Spleen (tissue), 11 donors: ENCODE measurements around the gene MXRA8. TPM values are rescaled to one million over a fixed set of nuclear protein-coding genes. Genes with fewer than 3 reads are reported as not detected.
A peak's percentile ranks its signal among the peaks of the same experiment; 100 is the strongest.
"Not testable (repeated sequence)": the region's sequence is repeated elsewhere in the genome, so short reads cannot be mapped to it uniquely, and the experiment has no call there.

Source experiments
- DNase-seq: peaks from one replicate; pipeline ENCODE4 v3.0.0-alpha.2; 2020
- H3K27ac ChIP-seq, 8 donors: fragments of 200-600 bp; sonication (generic) in 7 of 8; 1 replicate in 4 of 8; 2 replicates in 4 of 8; pipeline versions ENCODE4 v1.5.0 to v1.8.0; 2016 to 2021; ENCODE audit warnings: inconsistent platforms in 4 of 8, mild to moderate bottlenecking in 4 of 8, moderate library complexity in 1 of 8
- H3K27me3 ChIP-seq, 7 donors: fragments of 200-600 bp; sonication (generic) in 6 of 7; replicated peaks in 1 of 7; 1 replicate in 4 of 7; 2 replicates in 3 of 7; pipeline versions ENCODE4 v1.5.0 to v1.8.0; 2016 to 2021; ENCODE audit warnings: inconsistent platforms in 3 of 7, mild to moderate bottlenecking in 1 of 7
- H3K36me3 ChIP-seq, 6 donors: fragments of 200-600 bp; sonication (generic) in 5 of 6; 1 replicate in 4 of 6; 2 replicates in 2 of 6; pipeline versions ENCODE4 v1.5.0 to v1.8.0; 2016 to 2021; ENCODE audit warnings: inconsistent platforms in 2 of 6
- H3K4me1 ChIP-seq, 6 donors: fragments of 200-600 bp; sonication (generic) in 5 of 6; 1 replicate in 3 of 6; 2 replicates in 3 of 6; pipeline versions ENCODE4 v1.5.0 to v1.8.0; 2016 to 2021; ENCODE audit warnings: inconsistent platforms in 3 of 6
- H3K4me3 ChIP-seq, 8 donors: fragments of 200-600 bp; sonication (generic) in 7 of 8; 1 replicate in 4 of 8; 2 replicates in 4 of 8; pipeline versions ENCODE4 v1.5.0 to v1.8.0; 2016 to 2021; ENCODE audit warnings: inconsistent platforms in 4 of 8, mild to moderate bottlenecking in 4 of 8, moderate library complexity in 2 of 8
- H3K9me3 ChIP-seq, 8 donors: fragments of 200-600 bp; sonication (generic) in 7 of 8; 1 replicate in 4 of 8; 2 replicates in 4 of 8; pipeline versions ENCODE4 v1.5.0 to v1.8.0; 2016 to 2021; ENCODE audit warnings: inconsistent platforms in 4 of 8
- POLR2A ChIP-seq, 3 donors: fragments of 450-650 bp; IDR thresholded peaks; one replicate each; pipeline ENCODE4 v1.5.1; 2017; ENCODE audit warnings: antibody characterized with exemption in 3 of 3, mild to moderate bottlenecking in 1 of 3
- POLR2AphosphoS5 ChIP-seq, 3 donors: sonication (generic); formaldehyde crosslinking; IDR thresholded peaks; one replicate each; pipeline ENCODE4 v1.5.1; 2017; ENCODE audit warnings: antibody characterized with exemption in 3 of 3
- WGBS, 5 donors: extraction: QIAGEN DNeasy Blood & Tissue Kit in 3 of 5; methylation state at CpG; one replicate each; pipeline versions ENCODE4 v1.1.5 to v1.1.7; 2013 to 2018; 5-methylcytosine and 5-hydroxymethylcytosine counted together
- intact Hi-C: fragments of 100-400 bp; cut with DNase I; formaldehyde crosslinking; loops from one replicate; pipeline ENCODE4 v1.15.0; 2023; ENCODE audit warnings: low total_unique reads
- polyA plus RNA-seq, 3 donors: library from polyadenylated mRNA; stranded (reverse); fragments of 200-250 nt; gene quantifications; one replicate each; pipeline ENCODE4 v1.2.1, GENCODE V29; 2013
- total RNA-seq, 7 donors: library from RNA; depleted of rRNA in 3 of 7; stranded (reverse); fragments of >200 nt in 3 of 7; fragmentation: NEBNext Ultra II Directional in 4 of 7; extraction: Animal tissue kit (Norgen Biotek cat#: 25700) in 4 of 7; gene quantifications; one replicate each; pipeline versions ENCODE4 v1.1.0 to v1.2.1, GENCODE V29; 2016 to 2021
- TF ChIP-seq, protein P1 (sequence below), 11 experiments: fragments of 200-600 bp in 7 of 11; fragments of 450-650 bp in 4 of 11; sonication (generic) in 4 of 11; IDR thresholded peaks in 8 of 11; conservative IDR thresholded peaks in 3 of 11; 1 replicate in 7 of 11; 2 replicates in 4 of 11; pipeline versions ENCODE4 v1.4.0 to v1.8.0; 2016 to 2021; ENCODE audit warnings: antibody characterized with exemption in 11 of 11, inconsistent platforms in 4 of 11, mild to moderate bottlenecking in 1 of 11
- donor health status: healthy with polysubstance abuse.
- donor health status: DM: no; HTN: no; CAD: no; lungs with moderate emphysema.
- donor health status: DM: no; HTN: no; CAD: no.
- donor health status: Bipolar disorder and iron deficiency.
- donor health status: healthy.
- donor health status: DM: no; HTN: no; CAD: no.
- donor health status: DM: yes; HTN: yes; CAD: no.

Gene MXRA8
- total and polyA plus RNA-seq, 10 donors, result 25.9 to 71.7 (median 47.1) TPM

- no peak for DNase-seq
- H3K4me1 ChIP-seq, result peaks cover 22 to 50% (median 45%) of the 10 kb centered on the region in 6 donors
- H3K36me3 ChIP-seq, result peaks cover 0 to 20% (median 9%) of the 10 kb centered on the region in 6 donors
- peaks cover 0 to 6% (median 0%) of the 10 kb centered on the region in 8 donors for H3K9me3 ChIP-seq
- 22 to 37% (median 24%) methylated on average over 10 to 12 of the region's 12 CpGs for WGBS, 5 donors
- H3K4me3 ChIP-seq, result peak overlapping the region in 1 of 8 donors; percentile 43
- H3K27ac ChIP-seq, result peak overlapping the region in 2 of 8 donors; percentile 58 to 63
- no peaks in the 10 kb centered on the region for H3K27me3 ChIP-seq
- intact Hi-C loops, result no loop called here
- TF ChIP-seq POLR2AphosphoS5 (IDR thresholded peaks at IDR 0.05), result peak; percentile 0 to 25 (median 2)
- TF ChIP-seq, protein P1, sequence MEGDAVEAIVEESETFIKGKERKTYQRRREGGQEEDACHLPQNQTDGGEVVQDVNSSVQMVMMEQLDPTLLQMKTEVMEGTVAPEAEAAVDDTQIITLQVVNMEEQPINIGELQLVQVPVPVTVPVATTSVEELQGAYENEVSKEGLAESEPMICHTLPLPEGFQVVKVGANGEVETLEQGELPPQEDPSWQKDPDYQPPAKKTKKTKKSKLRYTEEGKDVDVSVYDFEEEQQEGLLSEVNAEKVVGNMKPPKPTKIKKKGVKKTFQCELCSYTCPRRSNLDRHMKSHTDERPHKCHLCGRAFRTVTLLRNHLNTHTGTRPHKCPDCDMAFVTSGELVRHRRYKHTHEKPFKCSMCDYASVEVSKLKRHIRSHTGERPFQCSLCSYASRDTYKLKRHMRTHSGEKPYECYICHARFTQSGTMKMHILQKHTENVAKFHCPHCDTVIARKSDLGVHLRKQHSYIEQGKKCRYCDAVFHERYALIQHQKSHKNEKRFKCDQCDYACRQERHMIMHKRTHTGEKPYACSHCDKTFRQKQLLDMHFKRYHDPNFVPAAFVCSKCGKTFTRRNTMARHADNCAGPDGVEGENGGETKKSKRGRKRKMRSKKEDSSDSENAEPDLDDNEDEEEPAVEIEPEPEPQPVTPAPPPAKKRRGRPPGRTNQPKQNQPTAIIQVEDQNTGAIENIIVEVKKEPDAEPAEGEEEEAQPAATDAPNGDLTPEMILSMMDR (IDR thresholded peaks at IDR 0.05 in 8 of 11, conservative IDR thresholded peaks at IDR 0.05 in 3 of 11), result no peak
- TF ChIP-seq POLR2A (IDR thresholded peaks at IDR 0.05), result no peak
Measured at GRCh38 chr1:1371364-1371745, 13.0 kb upstream of the MXRA8 start.

- no peak for DNase-seq
- TF ChIP-seq POLR2AphosphoS5 (IDR thresholded peaks at IDR 0.05) (peak; percentile 6 to 31 (median 14)), POLR2A (IDR thresholded peaks at IDR 0.05) (no peak)
- TF ChIP-seq, protein P1 (IDR thresholded peaks at IDR 0.05 in 8 of 11, conservative IDR thresholded peaks at IDR 0.05 in 3 of 11), result no peak
- H3K27ac ChIP-seq, result no peak overlapping the region
- intact Hi-C loops, result no loop called here
- peaks cover 0 to 20% (median 9%) of the 10 kb centered on the region in 6 donors for H3K36me3 ChIP-seq
- 73 to 86% (median 79%) methylated on average over 4 to 16 of the region's 16 CpGs for WGBS, 5 donors
- no peaks in the 10 kb centered on the region for H3K27me3 ChIP-seq
- H3K9me3 ChIP-seq, result peaks cover 0 to 6% (median 0%) of the 10 kb centered on the region in 8 donors
- H3K4me3 ChIP-seq, result no peak overlapping the region
- H3K4me1 ChIP-seq, result peaks cover 18 to 44% (median 40%) of the 10 kb centered on the region in 6 donors
Measured at GRCh38 chr1:1370771-1371300, 12.5 kb upstream of the MXRA8 start.

DNA sequence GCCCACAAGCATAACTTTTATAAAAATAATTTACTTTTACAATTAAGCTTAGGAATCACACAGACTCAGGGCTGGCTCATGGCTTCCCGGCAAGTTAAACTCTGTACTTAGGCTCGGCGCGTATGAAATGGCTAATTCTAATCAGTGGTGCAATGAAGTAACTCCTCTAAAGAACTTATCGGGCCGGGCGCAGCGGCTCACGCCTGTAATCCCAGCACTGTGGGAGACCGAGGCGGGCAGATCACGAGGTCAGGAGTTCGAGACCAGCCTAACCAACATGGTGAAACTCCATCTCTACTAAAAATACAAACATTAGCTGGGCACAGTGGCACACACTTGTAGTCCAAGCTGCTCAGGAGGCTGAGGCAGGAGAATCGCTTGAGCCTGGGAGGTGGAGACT lies 11.7 kb upstream of the MXRA8 start:
- H3K27ac ChIP-seq, H3K9me3 ChIP-seq, H3K4me3 ChIP-seq, intact Hi-C loops, DNase-seq, H3K27me3 ChIP-seq: not testable (repeated sequence)
- WGBS, 5 donors, result 90 to 95% (median 94%) methylated on average over 14 of the region's 14 CpGs
- Histone ChIP-seq H3K36me3 (peaks cover 0 to 20% (median 9%) of the 10 kb centered on the region in 6 donors), H3K4me1 (peaks cover 16 to 42% (median 38%) of the 10 kb centered on the region in 6 donors)

DNA sequence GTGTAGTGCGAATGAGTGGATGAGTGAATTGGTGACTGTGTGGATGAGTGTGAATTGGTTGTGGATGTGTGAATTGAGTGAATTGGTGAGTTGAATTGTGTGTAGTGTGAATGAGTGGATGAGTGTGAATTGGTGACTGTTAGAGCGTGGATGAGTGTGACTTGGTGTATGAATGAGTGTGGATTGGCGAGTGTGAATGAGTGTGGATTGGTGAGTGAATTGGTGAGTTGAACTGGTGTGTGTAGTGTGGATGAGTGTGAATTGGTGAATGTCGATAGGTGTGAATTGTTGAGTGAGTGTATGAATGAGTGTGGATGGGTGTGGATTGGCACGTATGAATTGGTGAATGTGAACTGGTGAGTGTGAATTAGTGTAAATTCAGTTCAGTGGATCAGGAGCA lies 9.0 kb upstream of the MXRA8 start:
- H3K4me3 ChIP-seq, result no peak overlapping the region
- WGBS, 5 donors, result 93 to 99% (median 96%) methylated on average over 5 of the region's 5 CpGs

More for the DNA sequence above, 9.0 kb upstream of the MXRA8 start:
- Histone ChIP-seq H3K4me1 (peaks cover 9 to 18% (median 14%) of the 10 kb centered on the region in 6 donors), H3K9me3 (peaks cover 0 to 6% (median 0%) of the 10 kb centered on the region in 8 donors), H3K27ac (no peak overlapping the region), H3K27me3 (no peaks in the 10 kb centered on the region), H3K36me3 (peaks cover 0 to under 1% (median 0%) of the 10 kb centered on the region in 6 donors)
- intact Hi-C loops, result no loop called here
- no peak for TF ChIP-seq POLR2A (IDR thresholded peaks at IDR 0.05)
- TF ChIP-seq POLR2AphosphoS5 (IDR thresholded peaks at IDR 0.05), result no peak
- TF ChIP-seq, protein P1 (IDR thresholded peaks at IDR 0.05 in 8 of 11, conservative IDR thresholded peaks at IDR 0.05 in 3 of 11), result no peak
- no peak for DNase-seq
